Caco-2 (cell line): ENCODE data around the gene FBXL19. TPM values are rescaled to one million over a fixed set of nuclear protein-coding genes. Genes with fewer than 3 reads are reported as not detected.
A peak's percentile ranks its signal among the peaks of the same experiment; 100 is the strongest.

Experiments
- BruUV-seq: library from RNA; stranded (reverse); fragments of 400-500 nt; replicated peaks from 2 replicates; lab custom pipeline; 2021; lab: Mats Ljungman, UMichigan
- CTCF ChIA-PET: fragments of 300-600 bp; sonication (Branson Sonifier 250); formaldehyde crosslinking; loops from one replicate; lab custom pipeline; 2022; ENCODE audit warnings: antibody characterized with exemption; lab: Charles Lee
- POLR2A ChIA-PET: fragments of 300-600 bp; sonication (Branson Sonifier 250); formaldehyde crosslinking; loops from one replicate; lab custom pipeline; 2022; ENCODE audit warnings: antibody characterized with exemption; lab: Charles Lee
- DNase-seq, 2 experiments: peaks; one replicate each; pipeline versions ENCODE4 v3.0.0 to v3.0.0-alpha.2; 2020 to 2022
- H3K27me3 ChIP-seq: replicated peaks from 2 replicates; pipeline ENCODE4 v1.6.0; 2011; ENCODE audit warnings: low read length; ENCODE audit not compliant: control insufficient read depth, insufficient read depth
- H3K36me3 ChIP-seq: 2 replicates; pipeline ENCODE4 v1.5.1; 2011; ENCODE audit warnings: low read length; ENCODE audit not compliant: control insufficient read depth, insufficient read depth
- H3K4me1 ChIP-seq: fragments of 250-450 bp; sonication (Bioruptor Pico); 2 replicates; pipeline ENCODE4 v1.5.1; 2020; ENCODE audit warnings: mild to moderate bottlenecking
- H3K4me3 ChIP-seq: 2 replicates; pipeline ENCODE4 v1.5.1; 2011; ENCODE audit warnings: low read depth, mild to moderate bottlenecking, control low read depth, low read length
- H3K9me3 ChIP-seq: fragments of 250-450 bp; sonication (Bioruptor Pico); 2 replicates; pipeline ENCODE4 v1.5.1; 2020; ENCODE audit warnings: mild to moderate bottlenecking, moderate library complexity
- H3K27ac Mint-ChIP-seq: one replicate; pipeline ENCODE4 v1.8.0; 2022; ENCODE audit warnings: mixed read lengths; ENCODE audit not compliant: unreplicated experiment
- H3K27me3 Mint-ChIP-seq: one replicate; pipeline ENCODE4 v1.8.0; 2022; ENCODE audit warnings: mixed read lengths; ENCODE audit not compliant: insufficient read depth, unreplicated experiment
- H3K36me3 Mint-ChIP-seq: one replicate; pipeline ENCODE4 v1.8.0; 2022; ENCODE audit warnings: mild to moderate bottlenecking, mixed read lengths; ENCODE audit not compliant: insufficient read depth, unreplicated experiment
- H3K4me1 Mint-ChIP-seq: one replicate; pipeline ENCODE4 v1.8.0; 2022; ENCODE audit warnings: low read depth, mixed read lengths; ENCODE audit not compliant: unreplicated experiment
- H3K4me3 Mint-ChIP-seq: one replicate; pipeline ENCODE4 v1.8.0; 2022; ENCODE audit warnings: mild to moderate bottlenecking, moderate library complexity, mixed read lengths; ENCODE audit not compliant: unreplicated experiment
- H3K9me3 Mint-ChIP-seq: one replicate; pipeline ENCODE4 v1.8.0; 2022; ENCODE audit warnings: mixed read lengths; ENCODE audit not compliant: unreplicated experiment
- intact Hi-C: fragments of 100-400 bp; cut with micrococcal nuclease; formaldehyde crosslinking; loops from one replicate; pipeline ENCODE4 v1.10.0; 2022; ENCODE audit not compliant: unreplicated experiment
- total RNA-seq: library from RNA; stranded (reverse); gene quantifications from 2 replicates; pipeline ENCODE4 v1.2.3, GENCODE V29; 2022
- TF ChIP-seq, protein P1 (sequence below), 2 experiments: fragments of 200-600 bp in 1 of 2; IDR thresholded peaks; 1 replicate in 1 of 2; 2 replicates in 1 of 2; pipeline versions ENCODE4 v1.5.1 to v1.8.0; 2011 to 2022; ENCODE audit warnings: antibody characterized with exemption in 1 of 2, control low read depth in 1 of 2, inconsistent platforms in 1 of 2, low read depth in 1 of 2, low read length in 1 of 2, mild to moderate bottlenecking in 1 of 2, moderate library complexity in 1 of 2; ENCODE audit not compliant: insufficient read depth in 1 of 2, severe bottlenecking in 1 of 2, unreplicated experiment in 1 of 2

The FBXL19 gene
- total RNA-seq, 1 experiment from 2014 or later = 20.2 TPM

GRCh38 chr16:30896261-30896888 is 27.0 kb upstream of the FBXL19 start, which contains the start of gene CTF1:
CTF1 (plus strand) TSS chr16:30896614; CDS start chr16:30896644, 30 bp downstream.
- DNase-seq = peak; percentile 58 to 80
- peaks cover 30% of the 10 kb centered on the region for H3K4me1 ChIP-seq

GRCh38 chr16:30896889-30897733 is 26.3 kb upstream of the FBXL19 start:
- Mint-ChIP-seq H3K36me3 (peaks cover 16% of the 10 kb centered on the region), H3K9me3 (no peaks in the 10 kb centered on the region), H3K4me1 (peaks cover 23% of the 10 kb centered on the region), H3K27ac (peak overlapping the region; percentile 83), H3K27me3 (no peaks in the 10 kb centered on the region), H3K4me3 (peak overlapping the region; percentile 90)
- no peaks in the 10 kb centered on the region; the same call in 1 of the 2 replicates for H3K36me3 ChIP-seq
- H3K9me3 ChIP-seq = no peaks in the 10 kb centered on the region
- peak; percentile 57 to 58 for DNase-seq
- H3K4me1 ChIP-seq = peaks cover 30% of the 10 kb centered on the region
- POLR2A ChIA-PET = interaction anchor here (1.6 kb wide), 1 partner anchor 22 kb away, joined by 8 read pairs; no protein-coding TSS in a partner anchor
- H3K4me3 ChIP-seq = peak overlapping the region; percentile 41
- CTCF ChIA-PET = interaction anchor here (1.3 to 1.4 kb wide), 2 partner anchors 45 to 83 kb away, joined by 3 to 7 read pairs; no protein-coding TSS in a partner anchor
- no TSS peak for BruUV-seq
- intact Hi-C loops = loop anchor here (1.0 kb wide), 2 partner anchors 25 to 53 kb away; no protein-coding TSS in a partner anchor
- no peaks in the 10 kb centered on the region for H3K27me3 ChIP-seq
- TF ChIP-seq, protein P1, sequence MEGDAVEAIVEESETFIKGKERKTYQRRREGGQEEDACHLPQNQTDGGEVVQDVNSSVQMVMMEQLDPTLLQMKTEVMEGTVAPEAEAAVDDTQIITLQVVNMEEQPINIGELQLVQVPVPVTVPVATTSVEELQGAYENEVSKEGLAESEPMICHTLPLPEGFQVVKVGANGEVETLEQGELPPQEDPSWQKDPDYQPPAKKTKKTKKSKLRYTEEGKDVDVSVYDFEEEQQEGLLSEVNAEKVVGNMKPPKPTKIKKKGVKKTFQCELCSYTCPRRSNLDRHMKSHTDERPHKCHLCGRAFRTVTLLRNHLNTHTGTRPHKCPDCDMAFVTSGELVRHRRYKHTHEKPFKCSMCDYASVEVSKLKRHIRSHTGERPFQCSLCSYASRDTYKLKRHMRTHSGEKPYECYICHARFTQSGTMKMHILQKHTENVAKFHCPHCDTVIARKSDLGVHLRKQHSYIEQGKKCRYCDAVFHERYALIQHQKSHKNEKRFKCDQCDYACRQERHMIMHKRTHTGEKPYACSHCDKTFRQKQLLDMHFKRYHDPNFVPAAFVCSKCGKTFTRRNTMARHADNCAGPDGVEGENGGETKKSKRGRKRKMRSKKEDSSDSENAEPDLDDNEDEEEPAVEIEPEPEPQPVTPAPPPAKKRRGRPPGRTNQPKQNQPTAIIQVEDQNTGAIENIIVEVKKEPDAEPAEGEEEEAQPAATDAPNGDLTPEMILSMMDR (IDR thresholded peaks at IDR 0.05; ENCODE audit: insufficient read depth in 1 of 2, low read depth in 1 of 2, low read length in 1 of 2, severe bottlenecking in 1 of 2, unreplicated experiment in 1 of 2) = no peak

More at GRCh38 chr16:30896261-30896888, 27.0 kb upstream of the FBXL19 start, which contains the start of gene CTF1:
- H3K4me3 ChIP-seq = peak within 1 kb of the TSS; percentile 41
- H3K4me3 Mint-ChIP-seq = peak within 1 kb of the TSS; percentile 90
- peaks cover 23% of the 10 kb centered on the region for H3K4me1 Mint-ChIP-seq
- no TSS peak for BruUV-seq
- TF ChIP-seq, protein P1 (IDR thresholded peaks at IDR 0.05; ENCODE audit: insufficient read depth in 1 of 2, low read depth in 1 of 2, low read length in 1 of 2, severe bottlenecking in 1 of 2, unreplicated experiment in 1 of 2) = no peak
- H3K36me3 Mint-ChIP-seq = peaks cover 16% of the 10 kb centered on the region
- no peaks in the 10 kb centered on the region; the same call in 1 of the 2 replicates for H3K36me3 ChIP-seq
- ChIA-PET POLR2A (interaction anchor here (0.6 to 1.6 kb wide), 2 partner anchors 21 to 108 kb away, joined by 5 to 8 read pairs; no protein-coding TSS in a partner anchor), CTCF (interaction anchor here (1.0 to 1.4 kb wide), 3 partner anchors 46 to 82 kb away, joined by 3 to 7 read pairs (median 6); no protein-coding TSS in a partner anchor)
- H3K9me3 ChIP-seq = no peaks in the 10 kb centered on the region
- H3K27me3 ChIP-seq = no peaks in the 10 kb centered on the region
- H3K9me3 Mint-ChIP-seq = no peaks in the 10 kb centered on the region
- intact Hi-C loops = loop anchor here (1.0 kb wide), 2 partner anchors 26 to 52 kb away; no protein-coding TSS in a partner anchor
- H3K27me3 Mint-ChIP-seq = no peaks in the 10 kb centered on the region
- H3K27ac Mint-ChIP-seq = peak within 1 kb of the TSS; percentile 83

GRCh38 chr16:30899794-30900193 is 23.6 kb upstream of the FBXL19 start:
- BruUV-seq = no TSS peak
- Histone ChIP-seq H3K4me3 (no peak overlapping the region), H3K27me3 (no peaks in the 10 kb centered on the region), H3K4me1 (peaks cover 18% of the 10 kb centered on the region), H3K36me3 (no peaks in the 10 kb centered on the region), H3K9me3 (no peaks in the 10 kb centered on the region)
- intact Hi-C loops = no loop called here
- ChIA-PET POLR2A (no interaction called here), CTCF (no interaction called here)
- TF ChIP-seq, protein P1 (IDR thresholded peaks at IDR 0.05; ENCODE audit: insufficient read depth in 1 of 2, low read depth in 1 of 2, low read length in 1 of 2, severe bottlenecking in 1 of 2, unreplicated experiment in 1 of 2) = no peak
- peaks cover 16% of the 10 kb centered on the region for H3K36me3 Mint-ChIP-seq
- H3K27me3 Mint-ChIP-seq = no peaks in the 10 kb centered on the region
- no peak overlapping the region for H3K27ac Mint-ChIP-seq
- no peak overlapping the region for H3K4me3 Mint-ChIP-seq
- no peaks in the 10 kb centered on the region for H3K9me3 Mint-ChIP-seq
- no peak for DNase-seq
- peaks cover 24% of the 10 kb centered on the region for H3K4me1 Mint-ChIP-seq
